ENCODE measurements around the gene CFAP99.

CFAP99 gene

GRCh38 chr4:2468456-2469191 lies 49.9 kb downstream of the CFAP99 start, which contains the start of gene RNF4:
TSS of gene RNF4 (plus strand) at chr4:2469106. CDS start at chr4:2490494, 21,388 bp downstream.
- DNase-seq (ENCODE audit: low spot score) = peak; percentile 95

- DNase-seq (ENCODE audit: low spot score) = no peak
These were observed 50.6 kb downstream of the CFAP99 start for GRCh38 chr4:2469192-2469984.

- DNase-seq (ENCODE audit: low spot score) = no peak
These were observed 52.0 kb downstream of the CFAP99 start for GRCh38 chr4:2470791-2471190.

- no peak for DNase-seq (ENCODE audit: low spot score)
These were observed 53.4 kb downstream of the CFAP99 start for GRCh38 chr4:2472187-2472586.

- no peak for DNase-seq (ENCODE audit: low spot score)
These were observed 59.5 kb downstream of the CFAP99 start for GRCh38 chr4:2478229-2478628.

GRCh38 chr4:2480649-2481048 lies 61.9 kb downstream of the CFAP99 start:
- no peak for DNase-seq (ENCODE audit: low spot score)

- no peak for DNase-seq (ENCODE audit: low spot score)
These were observed 63.4 kb downstream of the CFAP99 start for GRCh38 chr4:2482192-2482591.

- DNase-seq (ENCODE audit: low spot score) = no peak
These were observed 63.9 kb downstream of the CFAP99 start for GRCh38 chr4:2482693-2483092.

GRCh38 chr4:2483237-2483636 lies 64.5 kb downstream of the CFAP99 start:
- DNase-seq (ENCODE audit: low spot score) = no peak

GRCh38 chr4:2484185-2484584 lies 65.4 kb downstream of the CFAP99 start:
- no peak for DNase-seq (ENCODE audit: low spot score)

- DNase-seq (ENCODE audit: low spot score) = no peak
These were observed 66.2 kb downstream of the CFAP99 start for GRCh38 chr4:2484993-2485392.

- DNase-seq (ENCODE audit: low spot score) = no peak
These were observed 67.2 kb downstream of the CFAP99 start for GRCh38 chr4:2485956-2486355.

- no peak for DNase-seq (ENCODE audit: low spot score)
These were observed 68.2 kb downstream of the CFAP99 start for GRCh38 chr4:2486981-2487380.

GRCh38 chr4:2487632-2488031 lies 68.9 kb downstream of the CFAP99 start:
- no peak for DNase-seq (ENCODE audit: low spot score)

- DNase-seq (ENCODE audit: low spot score) = no peak
These were observed 70.5 kb downstream of the CFAP99 start for GRCh38 chr4:2489081-2489805.

GRCh38 chr4:2489841-2490552 lies 71.2 kb downstream of the CFAP99 start:
- no peak for DNase-seq (ENCODE audit: low spot score)

- no peak for DNase-seq (ENCODE audit: low spot score)
These were observed 74.2 kb downstream of the CFAP99 start for GRCh38 chr4:2492970-2493369.

- DNase-seq (ENCODE audit: low spot score) = no peak
These were observed 76.2 kb downstream of the CFAP99 start for GRCh38 chr4:2494992-2495391.

GRCh38 chr4:2497324-2497723 lies 78.6 kb downstream of the CFAP99 start:
- DNase-seq (ENCODE audit: low spot score) = no peak

- DNase-seq (ENCODE audit: low spot score) = no peak
These were observed 79.2 kb downstream of the CFAP99 start for GRCh38 chr4:2497931-2498330.

- DNase-seq (ENCODE audit: low spot score) = no peak
These were observed 81.8 kb downstream of the CFAP99 start for GRCh38 chr4:2500547-2500946.

Data from SK-N-DZ (cell line).